ENCODE measurements around the gene PRMT7.
A peak's percentile ranks its signal among the peaks of the same experiment; 100 is the strongest.

Gene PRMT7

DNA sequence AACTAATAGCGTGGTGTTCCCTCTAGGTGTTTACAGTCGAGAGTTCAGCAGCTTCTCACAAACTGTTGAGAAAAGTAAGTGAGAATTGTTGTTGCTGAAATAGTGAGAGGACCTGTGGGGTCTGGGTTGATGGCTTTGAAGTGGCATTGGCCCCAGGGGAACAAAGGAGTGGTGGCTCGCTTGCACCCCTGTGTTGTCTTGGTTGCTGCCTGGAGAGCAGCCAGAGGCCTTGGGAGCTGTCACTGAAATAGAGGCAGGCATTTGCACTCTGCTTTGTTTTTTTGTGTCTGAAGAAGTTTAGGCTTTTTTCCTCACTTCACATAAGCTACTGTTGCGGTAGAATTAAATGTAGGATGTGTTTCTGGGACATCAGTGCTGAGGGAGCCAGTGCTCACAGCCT is 36.8 kb downstream of the PRMT7 start:
- no peak for DNase-seq (ENCODE audit: low read depth)

DNA sequence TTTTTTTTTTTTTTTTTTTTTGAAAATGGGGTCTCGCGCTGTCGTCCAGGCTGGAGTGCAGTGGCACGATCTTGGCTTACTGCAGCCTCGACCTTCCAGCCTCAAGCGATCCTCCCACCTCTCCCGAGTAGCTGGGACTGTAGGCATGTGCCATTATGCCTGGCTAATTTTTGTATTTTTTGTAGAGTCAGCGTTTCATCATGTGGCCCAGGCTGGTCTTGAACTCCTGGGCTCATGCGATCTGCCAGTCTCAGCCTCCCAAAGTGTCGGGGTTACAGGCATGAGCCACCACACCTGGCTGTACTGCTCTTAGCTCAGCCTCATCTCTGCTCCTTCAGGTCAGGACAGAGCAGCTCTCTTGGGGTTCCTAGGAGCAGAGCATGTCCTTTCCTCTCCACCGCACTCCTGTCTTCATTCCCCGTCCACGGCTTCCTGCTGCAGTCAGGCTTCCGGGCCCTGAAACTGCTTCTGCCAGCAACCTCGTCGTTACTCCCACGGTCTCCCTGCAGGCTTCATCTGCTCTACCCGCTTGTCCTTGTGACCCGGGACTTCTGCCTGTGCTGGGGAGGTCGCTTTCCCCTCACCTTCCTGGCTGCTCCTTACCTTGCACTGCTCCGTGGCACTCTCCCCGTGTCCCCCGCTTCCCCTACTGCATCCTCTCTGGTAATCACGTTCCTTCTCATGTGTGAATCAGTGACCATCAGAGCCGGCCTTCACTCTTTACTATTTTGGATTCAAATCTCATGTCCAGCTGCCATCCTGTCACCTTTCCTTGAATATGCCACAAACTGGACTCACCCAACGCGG is 38.0 kb downstream of the PRMT7 start:
- DNase-seq (ENCODE audit: low read depth): no peak

DNA sequence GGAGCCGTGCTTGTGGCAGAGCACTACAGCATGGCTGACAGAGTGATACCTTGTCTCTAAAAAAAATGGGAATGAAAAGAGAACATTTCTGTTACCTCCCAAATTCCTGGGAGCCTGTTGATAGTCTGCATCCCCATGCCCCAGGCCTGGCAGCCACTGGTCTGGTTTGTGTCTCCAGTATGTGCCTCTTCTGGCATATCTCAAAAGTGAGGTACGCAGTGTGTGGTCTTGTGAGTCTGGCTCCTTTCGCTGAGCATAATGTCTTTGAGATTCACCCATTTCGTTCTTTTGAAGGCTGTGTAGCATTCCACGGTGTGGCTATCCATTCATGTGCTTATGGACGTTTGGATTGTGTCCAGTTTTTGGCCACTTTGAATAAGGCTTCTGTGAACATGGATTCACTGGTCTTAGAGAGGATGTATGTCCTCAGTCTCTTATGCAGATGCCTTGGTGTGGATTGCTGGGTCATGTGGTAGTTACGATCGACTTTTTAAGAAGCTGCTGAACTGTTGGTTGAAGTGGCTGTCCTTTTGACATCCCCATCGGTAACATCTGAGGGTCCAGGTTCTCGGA is 39.1 kb downstream of the PRMT7 start:
- no peak for DNase-seq (ENCODE audit: low read depth)

DNA sequence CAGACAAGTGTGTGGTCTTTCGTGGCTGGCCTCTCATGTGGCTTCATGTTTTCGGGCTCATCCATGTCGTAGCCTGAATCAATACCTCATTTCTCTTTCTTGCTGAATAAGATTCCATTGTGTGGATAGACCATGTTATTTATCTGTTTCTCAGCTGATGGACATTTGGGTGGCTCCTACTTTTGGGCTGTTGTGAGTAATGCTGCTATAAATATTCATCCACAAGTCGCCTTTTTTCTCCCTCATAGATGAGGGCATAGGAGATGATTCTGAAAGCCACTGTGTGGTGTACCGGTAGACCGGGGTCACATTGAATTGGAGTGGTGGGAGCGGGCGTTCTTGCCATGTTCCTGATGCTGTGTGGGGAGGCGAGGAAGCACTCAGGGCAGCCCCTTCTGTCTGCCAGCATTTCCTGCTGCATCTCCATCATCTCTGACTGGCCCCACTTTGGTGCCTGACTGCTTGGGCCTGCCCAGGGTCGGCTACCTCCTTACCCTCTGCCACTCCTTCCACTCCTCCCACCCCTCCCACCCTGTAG is 40.1 kb downstream of the PRMT7 start:
- no peak for DNase-seq (ENCODE audit: low read depth)

DNA sequence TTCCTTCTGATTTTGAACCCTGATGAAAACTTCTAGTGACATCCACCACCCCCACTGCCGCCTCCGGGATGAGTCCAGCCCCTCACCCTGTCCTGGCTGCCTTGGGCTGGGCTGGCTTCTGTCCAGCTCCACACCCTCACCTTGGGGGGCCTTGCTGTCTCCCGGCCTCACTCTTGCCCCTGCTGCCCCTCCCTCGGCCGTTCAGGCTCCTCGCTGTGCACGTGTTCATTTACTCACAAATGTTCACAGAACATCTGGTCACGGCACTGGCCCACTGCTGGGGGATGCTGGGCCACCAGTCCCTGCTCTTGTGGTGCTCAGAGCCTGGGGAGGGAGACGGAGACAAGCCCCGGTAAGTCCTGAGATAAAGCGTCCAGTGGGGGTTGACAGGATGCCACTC is 40.6 kb downstream of the PRMT7 start:
- DNase-seq (ENCODE audit: low read depth): no peak

DNA sequence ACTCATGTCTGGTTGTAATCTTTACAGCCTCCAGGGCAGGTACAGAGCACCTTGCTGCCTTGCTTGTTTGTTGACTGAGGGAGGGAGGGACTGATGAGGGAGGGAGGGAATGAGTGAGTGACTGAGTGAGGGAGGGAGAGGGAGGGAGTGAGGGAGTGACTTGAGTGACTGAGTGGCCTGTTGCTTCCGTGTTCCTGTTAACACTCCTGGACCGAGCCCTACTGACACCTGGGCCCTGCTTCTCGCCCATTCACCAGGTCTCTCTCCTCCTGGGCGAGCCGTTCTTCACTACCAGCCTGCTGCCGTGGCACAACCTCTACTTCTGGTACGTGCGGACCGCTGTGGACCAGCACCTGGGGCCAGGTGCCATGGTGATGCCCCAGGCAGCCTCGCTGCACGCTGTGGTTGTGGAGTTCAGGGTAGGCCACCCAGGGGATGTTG is 41.2 kb downstream of the PRMT7 start:
- DNase-seq (ENCODE audit: low read depth): no peak

DNA sequence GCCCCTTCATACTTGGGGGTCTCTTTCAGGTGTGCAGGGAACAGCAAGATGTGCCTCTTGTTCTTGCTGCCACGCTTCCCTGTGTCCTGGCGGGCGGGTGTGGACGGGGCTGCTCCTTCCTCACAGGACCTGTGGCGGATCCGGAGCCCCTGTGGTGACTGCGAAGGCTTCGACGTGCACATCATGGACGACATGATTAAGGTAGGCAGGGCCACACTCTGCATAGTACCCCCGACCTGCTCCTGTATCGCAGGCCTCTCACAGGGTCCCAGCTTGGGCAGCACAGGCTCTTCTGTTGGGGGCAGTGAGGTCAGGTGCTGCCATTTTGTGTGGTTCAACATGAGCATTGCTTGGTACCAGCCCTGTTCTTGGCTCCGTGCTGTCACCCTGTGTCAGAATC is 42.5 kb downstream of the PRMT7 start:
- DNase-seq (ENCODE audit: low read depth): no peak

DNA sequence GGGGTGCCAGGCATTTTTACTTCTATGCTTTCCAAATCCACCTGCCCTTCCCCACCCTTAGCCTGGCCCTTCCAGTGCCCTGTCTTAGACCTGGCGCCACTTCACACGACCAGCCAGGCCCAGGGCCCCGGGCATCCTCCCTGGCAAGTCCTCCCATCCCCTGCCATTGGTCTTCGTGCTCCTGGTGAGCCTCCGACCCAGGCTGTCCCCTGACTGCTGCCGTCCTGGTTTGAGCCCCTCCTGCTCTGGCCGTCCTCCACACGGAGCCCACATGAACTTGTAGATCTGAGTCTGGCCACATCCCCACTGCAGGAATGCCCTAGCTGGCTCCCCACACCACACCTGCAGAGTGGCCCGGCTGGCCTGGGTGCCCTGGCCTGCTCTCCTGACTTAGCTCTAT is 44.0 kb downstream of the PRMT7 start:
- DNase-seq (ENCODE audit: low read depth): no peak

DNA sequence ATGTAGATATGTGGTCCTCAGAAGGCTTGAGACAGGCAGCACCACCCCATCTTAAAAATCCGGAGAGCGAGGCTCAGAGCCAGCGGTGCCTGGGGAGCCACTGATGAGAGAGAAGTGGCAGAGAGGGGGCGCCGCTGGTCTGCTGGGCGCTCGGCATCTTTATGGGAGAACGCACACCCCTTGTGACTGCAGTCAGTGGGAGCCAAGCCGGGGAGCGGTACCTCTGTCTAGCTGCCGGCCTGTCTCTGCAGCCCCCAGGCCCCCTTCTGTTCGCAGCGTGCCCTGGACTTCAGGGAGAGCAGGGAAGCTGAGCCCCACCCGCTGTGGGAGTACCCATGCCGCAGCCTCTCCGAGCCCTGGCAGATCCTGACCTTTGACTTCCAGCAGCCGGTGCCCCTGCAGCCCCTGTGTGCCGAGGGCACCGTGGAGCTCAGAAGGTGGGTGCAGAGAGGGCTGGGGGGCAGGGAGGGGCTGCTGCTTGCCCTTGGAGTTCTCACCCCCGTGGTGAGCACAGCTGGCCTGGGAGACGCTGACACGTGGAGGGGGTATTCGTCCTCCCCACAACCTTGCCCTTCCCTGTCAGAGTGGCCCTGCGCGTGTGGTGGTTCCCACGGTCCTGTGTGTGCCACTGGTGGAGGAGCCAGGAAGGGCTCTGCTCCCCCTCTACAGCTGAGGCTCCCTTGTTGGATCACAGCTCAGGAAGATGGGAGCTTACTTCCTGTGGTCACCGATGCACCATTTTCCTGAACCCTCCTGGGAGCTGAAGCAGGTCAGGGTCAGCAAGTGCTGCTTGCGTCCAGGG is 44.8 kb downstream of the PRMT7 start:
- DNase-seq (ENCODE audit: low read depth): no peak

DNA sequence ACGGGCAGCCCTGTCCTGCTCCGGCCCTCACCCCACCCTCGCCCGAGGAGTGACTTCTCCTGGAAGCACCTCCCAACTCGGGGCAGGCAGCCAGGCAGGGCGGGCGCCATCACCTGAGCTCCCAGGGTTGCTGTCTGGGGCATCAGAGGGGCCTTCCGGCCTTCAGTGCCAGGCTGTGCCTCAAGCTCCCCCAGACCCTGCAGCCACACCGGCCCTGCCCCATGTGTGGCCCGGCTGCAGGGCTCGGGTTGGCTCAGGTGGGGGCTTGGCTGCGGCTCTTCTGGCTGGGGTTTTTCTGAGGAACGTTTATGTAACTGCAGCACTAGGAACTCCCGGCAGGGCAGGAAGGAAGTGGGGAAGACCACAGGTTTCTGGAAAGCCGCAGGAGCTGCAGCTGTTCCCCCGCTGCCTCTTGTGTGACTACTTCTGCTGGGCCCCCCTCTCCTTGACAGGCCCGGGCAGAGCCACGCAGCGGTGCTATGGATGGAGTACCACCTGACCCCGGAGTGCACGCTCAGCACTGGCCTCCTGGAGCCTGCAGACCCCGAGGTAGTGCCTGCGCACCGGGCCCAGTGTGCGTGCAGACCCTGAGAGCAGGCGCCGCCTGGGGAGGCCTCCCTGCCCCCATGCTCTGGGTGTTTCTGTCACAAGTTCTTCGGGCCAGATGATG is 45.6 kb downstream of the PRMT7 start:
- DNase-seq (ENCODE audit: low read depth): no peak

DNA sequence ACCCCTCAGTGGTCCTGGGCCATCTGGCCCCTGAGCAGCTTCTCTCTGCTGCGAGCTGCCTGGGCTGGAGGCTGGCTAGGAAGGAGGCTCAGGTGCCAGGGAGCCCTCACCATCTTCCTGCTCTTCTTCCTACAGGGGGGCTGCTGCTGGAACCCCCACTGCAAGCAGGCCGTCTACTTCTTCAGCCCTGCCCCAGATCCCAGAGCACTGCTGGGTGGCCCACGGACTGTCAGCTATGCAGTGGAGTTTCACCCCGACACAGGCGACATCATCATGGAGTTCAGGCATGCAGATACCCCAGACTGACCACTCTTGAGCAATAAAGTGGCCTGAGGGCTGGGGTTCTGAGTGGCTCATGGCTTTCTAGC is 46.1 kb downstream of the PRMT7 start:
- DNase-seq (ENCODE audit: low read depth): no peak

DNA sequence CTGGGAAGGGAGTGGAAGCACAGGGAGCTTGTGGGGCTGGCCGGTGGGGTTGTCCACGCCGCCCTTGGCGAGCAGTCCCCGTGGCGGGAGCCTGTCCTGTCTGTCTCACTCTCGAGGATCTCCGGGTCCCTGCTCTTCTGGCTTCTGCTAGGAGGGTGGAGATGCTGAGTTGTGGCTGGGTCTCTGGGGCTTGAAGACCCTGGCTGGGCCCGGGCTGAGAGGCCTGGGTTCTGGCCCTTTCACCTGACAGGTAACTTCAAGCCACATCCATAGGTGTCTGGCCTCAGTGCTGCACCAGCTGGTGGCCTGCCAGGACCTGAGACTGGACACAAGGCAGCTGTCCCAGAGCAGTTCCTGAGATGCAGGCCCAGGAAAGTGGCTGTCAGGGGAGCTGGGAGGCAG is 46.7 kb downstream of the PRMT7 start:
- no peak for DNase-seq (ENCODE audit: low read depth)

DNA sequence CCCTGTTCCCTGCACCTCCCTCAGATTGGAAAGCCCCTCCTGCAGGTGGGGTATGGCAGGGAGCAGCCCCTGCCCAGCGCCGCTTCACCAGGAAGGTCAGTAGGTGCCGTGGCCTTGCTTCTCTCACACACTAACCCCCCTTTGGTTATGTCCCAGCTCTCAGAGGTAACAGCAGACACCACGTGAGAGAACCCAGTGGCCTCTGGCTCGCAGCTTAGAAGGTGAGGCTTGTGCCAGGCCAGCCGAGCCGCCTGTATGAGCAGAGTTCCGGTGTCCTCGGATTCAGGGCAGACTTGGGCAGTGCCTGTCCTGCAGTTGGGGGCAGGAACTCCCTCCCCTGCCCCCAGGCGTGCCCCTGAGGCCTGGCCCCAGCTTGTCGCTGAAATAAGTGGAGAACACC is 47.1 kb downstream of the PRMT7 start:
- no peak for DNase-seq (ENCODE audit: low read depth)

DNA sequence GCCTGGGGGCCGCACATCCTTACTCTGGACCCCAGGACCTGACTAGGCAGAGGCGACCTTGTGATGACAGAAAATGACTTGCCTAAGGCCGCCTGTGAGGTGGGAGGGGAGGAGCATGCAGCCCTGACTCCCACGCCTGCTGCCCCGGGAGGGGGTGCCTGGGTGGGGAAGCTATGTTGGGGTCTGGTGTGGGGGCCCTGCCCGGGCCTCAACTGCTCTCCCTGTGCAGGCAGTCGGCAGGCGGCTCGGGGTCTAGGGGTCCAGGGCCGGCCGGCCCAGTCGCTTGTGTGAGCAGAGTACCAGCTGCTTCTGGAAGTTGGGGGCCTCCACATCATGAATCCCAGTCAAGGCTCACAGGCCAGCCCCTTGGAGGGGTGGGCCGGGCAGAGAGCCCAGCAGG is 48.1 kb downstream of the PRMT7 start:
- DNase-seq (ENCODE audit: low read depth): no peak

DNA sequence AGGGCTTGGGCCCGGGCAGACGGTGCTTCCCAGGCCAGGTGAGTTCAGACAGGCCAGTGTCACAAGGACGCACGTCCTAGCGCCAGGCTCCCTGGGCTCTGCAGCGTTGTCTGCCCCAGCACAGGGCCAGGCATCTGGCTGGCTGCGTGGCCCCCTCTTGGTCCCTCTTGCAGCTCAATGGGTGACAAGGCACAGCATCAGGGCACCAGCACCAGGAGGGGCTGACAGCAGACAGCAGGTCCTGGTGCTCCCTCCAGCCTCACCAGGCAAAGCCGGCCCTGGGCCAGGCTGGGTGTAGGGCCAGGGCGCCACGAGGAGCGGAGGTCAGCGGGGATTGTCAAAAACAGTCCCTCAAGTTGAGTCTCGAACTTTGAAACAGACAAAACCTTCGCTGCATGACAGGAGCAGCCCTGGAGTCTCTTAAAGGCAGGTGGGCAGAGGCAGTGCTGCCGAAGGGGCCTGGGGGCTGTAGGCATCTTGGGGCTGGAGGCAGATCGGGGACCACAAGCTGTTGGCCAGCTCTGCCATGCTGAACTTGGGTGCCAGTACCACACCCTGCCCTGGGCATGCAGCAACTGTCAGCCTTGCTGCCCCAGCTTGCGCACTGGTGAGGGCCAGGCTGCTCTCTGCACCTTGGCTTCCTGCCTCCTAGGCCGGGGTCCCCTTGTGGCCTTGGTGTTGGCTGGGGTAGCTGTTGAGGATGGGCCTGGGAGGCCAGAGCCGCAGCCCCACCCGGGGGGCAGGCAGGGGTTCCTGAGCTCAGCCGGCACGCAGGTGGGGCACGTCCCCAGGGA is 48.8 kb downstream of the PRMT7 start:
- DNase-seq (ENCODE audit: low read depth): no peak

DNA sequence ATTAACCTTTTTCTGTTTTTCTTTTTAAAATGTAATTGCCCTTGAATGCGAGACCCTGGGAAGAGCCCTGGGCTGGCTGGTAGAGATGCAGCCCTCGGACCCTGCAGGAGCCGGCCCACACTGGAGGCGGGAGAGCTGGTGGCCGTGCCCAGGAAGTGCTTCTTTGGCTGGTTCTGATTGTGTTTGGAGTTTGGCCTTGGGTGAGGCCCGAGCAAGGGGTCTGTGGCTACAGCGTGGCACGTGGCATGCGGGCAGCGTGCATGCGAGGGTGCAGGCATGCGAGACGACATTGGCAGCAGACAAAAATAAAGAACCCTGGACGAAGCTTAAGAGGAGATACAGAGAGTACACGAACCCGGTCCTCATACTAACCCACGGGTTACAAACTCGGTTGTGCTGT is 49.7 kb downstream of the PRMT7 start:
- DNase-seq (ENCODE audit: low read depth): no peak

DNA sequence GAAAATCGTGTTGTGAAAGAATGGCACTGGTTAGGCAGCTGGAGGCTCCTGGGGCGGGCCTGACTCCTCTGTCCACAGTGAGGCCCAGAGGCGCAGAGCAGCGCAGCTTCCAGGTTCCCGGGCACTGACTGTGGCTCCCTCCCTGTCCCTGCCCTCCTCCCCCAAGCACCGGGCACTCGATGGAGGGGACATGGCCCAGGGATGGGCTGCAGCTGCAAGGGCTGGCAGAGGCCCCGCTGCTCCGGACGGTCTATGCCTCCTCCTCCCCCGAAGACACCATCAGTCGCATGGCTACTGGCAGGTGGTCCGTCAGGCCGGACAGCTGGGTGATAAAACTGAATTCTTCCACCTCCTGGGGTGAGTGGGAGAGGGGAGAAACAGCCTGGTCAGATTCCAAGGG is 50.1 kb downstream of the PRMT7 start:
- no peak for DNase-seq (ENCODE audit: low read depth)

DNA sequence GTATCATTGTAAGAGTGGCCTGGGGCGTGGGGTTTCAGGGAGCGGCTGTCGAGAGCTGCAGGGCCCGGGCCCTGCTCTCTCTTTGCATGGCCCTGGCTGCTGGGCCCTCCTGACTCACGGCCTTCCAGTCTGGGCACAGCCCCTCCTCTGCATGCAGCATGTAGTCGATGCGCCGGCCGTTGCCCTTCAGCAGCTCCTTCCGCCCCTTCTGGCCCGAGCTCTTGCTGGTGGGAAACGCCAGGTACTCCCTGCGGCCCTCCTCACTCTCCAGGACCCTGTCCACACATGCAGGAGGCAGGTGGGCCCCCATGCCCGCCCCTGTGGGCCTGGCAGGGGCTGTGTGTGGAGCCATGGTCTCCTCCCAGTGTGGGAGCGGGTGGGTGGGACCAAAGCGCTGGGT is 50.7 kb downstream of the PRMT7 start:
- no peak for DNase-seq (ENCODE audit: low read depth)

DNA sequence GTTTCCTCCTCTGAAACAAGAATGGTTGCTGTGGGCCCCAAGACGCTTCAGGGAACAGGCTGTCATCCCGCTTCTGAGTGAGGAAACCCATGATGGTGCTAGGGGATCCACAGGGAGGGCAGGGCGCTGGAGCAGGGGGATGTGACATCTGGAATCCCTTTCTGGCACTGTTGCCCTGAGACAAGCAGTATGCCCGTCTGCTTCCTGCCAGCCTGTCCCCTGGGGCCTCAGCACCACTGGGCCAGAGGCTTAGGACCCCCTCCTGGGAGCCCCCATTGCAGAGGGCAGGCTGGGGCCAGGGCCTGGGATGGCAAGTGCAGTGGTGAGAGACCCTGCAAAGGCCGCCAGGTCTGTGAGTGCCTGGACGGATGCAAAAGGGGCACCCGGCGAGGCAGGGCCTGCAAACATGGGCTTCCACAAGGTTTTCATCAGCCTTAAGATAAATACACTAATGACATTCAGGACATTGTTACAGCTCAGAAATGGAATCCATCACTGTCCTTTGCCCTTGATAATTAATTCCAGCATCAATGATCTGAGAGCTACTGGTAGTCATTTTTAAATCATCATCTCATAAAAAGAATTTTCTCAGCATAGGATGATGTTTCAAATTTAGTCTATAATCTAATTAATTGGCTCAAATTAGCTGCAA is 51.6 kb downstream of the PRMT7 start:
- peak; percentile 15 for DNase-seq (ENCODE audit: low read depth)

DNA sequence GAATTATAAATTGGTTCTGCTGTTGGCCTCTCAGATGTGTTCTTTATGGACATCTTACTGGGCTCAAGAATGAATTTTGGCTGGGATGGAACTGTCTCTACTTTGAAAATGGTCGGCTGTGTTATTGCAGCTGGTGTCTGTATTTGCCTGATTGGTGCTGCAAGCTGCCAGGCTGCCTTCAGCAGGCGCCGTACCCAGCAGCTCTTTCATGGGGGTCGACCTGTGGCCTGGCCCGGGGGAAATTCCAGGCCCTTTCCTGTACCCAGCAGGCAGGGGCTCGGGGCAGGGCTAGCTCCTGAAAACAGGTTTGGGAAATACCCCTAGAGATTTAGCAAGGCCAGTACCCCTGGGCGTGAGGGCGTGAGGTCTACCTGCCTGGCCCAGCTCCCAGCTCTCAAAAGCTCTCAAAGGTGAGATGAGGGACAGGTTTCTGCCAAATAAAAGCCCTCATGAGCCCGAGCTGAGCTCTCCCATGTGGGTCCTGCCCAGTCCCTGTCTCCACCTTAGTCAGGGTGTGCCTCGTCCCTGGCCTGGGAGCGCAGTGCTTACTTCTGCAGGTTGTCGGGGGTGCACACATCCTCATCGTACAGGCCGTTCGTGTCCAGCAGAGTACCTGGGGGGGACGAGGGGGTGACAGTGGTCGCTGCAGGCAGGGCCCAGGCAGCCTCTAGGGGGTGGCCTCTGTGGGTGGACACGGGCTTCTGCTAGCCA is 52.3 kb downstream of the PRMT7 start:
- DNase-seq (ENCODE audit: low read depth): no peak

All from fibroblast of gingiva (primary cell).